ENCODE results near the gene TSEN34.
"Not testable (repeated sequence)": the region's sequence is repeated elsewhere in the genome, so short reads cannot be mapped to it uniquely, and the experiment has no call there.

The TSEN34 gene

DNA sequence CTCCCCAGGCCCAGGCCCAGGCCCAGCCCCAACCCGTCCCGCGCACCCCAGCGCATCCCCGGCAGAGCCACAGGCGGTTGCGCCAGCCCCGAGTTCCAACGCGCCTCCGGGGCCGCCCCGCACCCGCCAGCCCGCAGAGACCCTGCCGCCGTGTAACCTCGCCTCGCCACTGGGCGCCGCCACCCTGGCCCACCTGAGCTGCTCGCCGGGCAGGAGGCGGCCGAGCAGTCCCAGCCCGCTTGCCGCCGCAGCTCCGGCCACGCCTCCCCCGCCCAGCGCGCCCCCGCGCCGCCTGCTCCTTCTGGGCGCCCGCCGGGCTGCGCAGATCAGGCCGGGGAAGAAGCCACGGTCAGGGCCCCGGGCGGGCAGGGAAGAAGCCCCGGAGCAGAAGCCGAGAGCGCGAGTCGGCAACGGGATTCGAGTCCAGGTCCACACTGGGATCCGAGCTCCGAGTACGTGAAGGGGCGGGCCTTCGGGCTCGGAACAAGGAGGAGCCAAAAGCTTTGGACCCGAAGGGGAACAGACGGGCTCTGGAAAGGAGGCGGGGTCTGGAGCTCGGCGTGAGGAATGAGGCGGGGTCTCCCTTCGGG, 1.9 kb upstream of the TSEN34 start, which contains the start of gene MBOAT7:
Gene MBOAT7, minus strand, starts transcription at position 436 of the 590 bp plus-strand sequence. CDS start 1,072 bp downstream, outside the sequence.
- no peak for DNase-seq

DNA sequence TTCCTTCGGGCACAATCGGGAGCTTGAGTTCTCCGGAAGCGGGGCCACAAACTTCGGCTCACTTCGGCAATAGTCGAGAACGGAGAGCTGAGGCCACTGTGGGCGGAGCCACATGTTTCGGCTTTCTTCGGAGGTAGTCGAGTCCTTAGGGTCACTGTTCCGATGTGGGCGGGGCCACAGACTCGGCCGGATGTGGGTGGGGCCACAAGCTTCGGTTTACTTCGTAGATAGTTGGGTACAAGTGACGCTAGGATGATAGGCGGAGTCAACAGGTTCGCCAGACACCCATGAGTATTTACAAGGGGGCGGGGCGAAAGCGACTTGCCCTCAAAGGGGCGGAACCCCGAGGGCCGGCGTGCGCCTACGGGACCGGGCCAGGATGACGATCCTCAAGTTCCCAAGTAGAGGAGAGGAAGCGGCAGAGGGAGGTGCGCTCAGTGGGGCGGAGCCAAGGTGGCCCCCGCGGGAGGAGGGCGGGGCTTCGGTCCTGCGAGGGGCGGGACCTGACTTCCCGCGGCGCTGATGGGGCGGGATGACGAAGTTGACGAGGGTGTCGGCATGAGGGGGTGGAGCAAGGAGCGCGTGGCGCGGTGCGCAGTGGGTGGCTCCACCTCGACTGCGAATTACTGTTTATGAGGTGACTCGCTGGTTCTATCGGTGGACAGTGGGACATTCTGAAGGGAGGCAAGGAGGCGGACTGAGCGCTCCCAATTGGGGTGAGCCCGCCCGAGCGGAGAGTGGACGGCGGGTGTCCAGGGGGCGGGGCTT, 1.2 kb upstream of the TSEN34 start:
- DNase-seq: peak; percentile 100

DNA sequence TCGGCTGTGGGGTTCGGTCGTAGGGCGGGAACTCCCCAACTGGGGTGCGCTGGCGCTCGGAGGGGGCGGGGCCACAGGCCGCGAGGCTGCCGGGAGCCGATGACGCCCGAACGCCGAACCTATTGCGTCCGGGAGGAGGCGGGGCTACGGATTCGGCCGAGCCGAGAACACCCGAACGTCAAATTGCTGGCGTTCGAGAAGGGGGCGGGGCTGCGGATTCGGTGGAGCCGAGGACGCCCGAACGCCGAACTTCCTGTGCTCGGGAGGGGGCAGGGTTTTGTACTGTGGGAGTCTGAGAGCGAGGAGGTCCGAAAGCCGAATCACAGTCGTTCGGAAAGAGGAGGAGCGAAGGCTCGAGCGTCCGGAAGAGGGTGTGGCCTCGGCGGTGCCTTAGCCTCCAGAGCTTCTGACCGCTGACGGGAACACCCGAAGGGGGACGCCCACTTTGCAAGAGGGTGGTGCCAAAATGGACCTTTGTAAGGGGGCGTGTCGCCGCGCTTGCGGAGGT, 551 bp upstream of the TSEN34 start:
- DNase-seq: peak; percentile 100

DNA sequence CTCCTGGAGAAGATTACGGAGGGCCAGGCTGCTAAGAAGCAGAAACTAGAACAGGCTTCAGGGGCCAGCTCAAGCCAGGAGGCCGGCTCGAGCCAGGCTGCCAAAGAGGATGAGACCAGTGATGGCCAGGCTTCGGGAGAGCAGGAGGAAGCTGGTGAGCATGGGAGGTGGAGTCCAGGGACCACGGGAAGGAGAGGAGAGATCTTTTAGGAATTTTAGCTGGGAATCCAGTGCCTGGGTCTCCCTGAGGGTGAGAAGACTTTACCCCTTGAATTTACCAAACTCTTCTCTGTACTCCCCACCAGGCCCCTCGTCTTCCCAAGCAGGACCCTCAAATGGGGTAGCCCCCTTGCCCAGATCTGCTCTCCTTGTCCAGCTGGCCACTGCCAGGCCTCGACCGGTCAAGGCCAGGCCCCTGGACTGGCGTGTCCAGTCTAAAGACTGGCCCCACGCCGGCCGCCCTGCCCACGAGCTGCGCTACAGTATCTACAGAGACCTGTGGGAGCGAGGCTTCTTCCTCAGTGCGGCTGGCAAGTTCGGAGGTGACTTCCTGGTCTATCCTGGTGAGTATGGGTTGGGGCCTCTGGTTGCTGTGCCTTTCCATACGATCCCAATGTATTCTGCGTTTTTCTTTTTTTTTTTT, 824 bp downstream of the TSEN34 start:
- no peak for DNase-seq

DNA sequence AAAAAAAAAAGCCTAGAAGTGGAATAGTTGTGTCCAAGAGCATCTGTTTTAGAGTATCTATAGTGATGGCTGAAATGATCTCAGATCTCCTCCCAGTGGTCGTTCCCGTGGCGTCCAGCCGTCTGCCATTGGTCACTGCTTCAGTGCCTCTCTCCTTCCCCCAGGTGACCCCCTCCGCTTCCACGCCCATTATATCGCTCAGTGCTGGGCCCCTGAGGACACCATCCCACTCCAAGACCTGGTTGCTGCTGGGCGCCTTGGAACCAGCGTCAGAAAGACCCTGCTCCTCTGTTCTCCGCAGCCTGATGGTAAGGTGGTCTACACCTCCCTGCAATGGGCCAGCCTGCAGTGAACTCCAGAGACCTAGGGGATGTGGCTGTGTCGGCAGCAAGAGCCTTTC, 1.9 kb downstream of the TSEN34 start:
- DNase-seq: no peak

DNA sequence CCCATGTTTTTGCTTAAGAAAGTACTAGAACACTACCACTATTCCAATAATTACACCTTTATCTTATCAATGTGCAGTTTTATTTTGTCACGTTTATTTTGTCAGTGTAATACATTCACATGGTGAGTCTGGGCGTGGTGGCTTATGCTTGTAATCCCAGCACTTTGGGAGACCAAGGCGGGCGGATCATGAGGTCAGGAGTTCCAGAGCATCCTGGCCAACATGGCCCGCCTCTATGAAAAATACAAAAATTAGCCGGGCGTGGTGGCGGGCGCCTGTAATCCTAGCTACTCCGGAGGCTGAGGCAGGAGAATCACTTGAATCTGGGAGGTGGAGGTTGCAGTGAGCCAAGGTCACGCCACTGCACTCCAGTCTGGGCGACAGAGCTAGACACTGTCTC, 3.4 kb downstream of the TSEN34 start:
- DNase-seq: not testable (repeated sequence)

DNA sequence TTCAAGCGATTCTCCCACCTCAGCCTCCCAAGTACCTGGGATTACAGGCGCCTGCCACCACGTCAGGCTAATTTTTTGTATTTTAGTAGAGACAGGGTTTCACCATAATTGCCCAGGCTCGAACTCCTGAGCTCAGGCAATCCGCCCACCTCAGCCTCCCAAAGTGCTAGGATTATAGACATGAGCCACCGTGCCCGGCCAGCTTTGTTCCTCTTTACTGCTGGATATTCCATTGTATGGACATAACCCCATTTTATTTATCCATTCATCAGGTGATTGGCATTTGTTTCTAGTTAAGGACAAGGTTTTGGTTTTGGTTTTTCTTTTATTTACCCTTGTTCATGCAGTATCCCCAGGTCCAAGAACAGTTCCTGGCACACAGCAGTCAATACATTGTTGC, 5.4 kb downstream of the TSEN34 start:
- DNase-seq: no peak

DNA sequence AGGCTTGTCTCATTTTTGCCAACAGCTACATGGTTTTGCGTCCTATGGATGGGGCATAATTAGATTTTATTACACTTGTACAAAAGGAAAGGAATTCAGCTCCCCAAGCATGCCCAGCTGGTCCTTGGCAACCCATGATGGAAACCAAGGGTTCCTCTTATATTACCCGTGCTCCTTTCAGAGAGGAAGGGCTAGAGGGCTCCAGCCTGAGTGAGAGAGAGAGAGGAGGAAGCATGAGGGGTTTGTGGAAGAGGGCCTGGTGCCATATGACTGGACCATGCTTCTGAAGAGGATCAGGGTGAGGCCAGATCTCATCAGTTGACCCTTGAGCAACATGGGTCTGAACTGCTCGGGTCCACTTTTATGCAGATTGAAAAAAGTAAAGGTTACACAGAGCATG, 6.0 kb downstream of the TSEN34 start:
- no peak for DNase-seq

DNA sequence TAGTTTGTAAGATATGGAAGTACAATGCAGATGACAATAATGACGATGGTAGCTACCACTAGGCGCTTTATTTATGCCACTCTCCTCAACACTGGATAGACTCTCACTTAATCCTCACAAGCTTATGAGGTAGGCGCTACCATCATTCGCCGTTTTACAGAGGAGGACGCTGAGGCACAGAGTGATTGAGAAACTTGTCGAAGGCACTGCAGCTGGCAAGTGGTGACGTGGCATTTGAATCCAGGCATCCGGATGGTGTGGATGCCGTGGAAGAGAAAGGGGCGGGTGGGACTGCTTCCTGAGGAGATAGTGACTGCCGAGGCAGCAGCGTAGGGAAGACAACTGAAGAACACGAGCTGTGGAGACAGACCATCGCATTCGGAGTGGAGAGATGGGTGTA, 8.3 kb downstream of the TSEN34 start:
- DNase-seq: no peak

DNA sequence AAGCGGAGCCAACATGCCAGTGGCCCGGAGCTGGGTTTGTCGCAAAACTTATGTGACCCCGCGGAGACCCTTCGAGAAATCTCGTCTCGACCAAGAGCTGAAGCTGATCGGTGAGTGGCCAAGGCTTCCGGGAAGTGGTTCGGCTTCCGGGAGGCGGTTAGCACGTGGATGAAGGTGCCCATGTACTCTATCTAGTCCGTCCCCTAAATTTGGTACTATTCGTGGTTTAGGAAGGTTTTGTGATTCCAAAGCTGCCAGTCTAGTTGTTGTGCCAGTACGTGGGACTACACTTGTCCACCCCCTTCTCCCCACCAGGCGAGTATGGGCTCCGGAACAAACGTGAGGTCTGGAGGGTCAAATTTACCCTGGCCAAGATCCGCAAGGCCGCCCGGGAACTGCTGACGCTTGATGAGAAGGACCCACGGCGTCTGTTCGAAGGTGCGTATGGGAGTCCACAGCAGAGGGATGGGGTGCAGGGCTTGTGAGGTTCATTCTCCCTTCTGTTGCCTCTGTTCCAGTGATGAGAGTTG, 10.1 kb downstream of the TSEN34 start:
- DNase-seq: no peak

DNA sequence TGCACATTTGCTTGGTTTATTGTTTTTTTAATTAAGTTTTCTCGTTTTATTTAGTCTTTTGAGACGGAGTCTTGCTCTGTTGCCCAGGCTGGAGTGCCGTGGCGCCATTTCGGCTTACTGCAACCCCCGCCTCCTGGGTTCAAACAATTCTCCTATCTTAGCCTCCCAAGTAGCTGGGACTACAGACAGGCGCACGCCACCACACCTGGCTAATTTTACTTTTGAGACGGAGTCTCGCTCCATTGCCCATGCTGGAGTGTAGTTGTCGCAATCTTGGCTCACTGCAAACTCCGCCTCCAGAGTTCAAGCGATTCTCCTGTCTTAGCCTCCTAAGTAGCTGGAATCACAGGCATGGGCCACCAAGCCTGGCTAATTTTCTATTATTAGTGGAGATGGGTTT, 10.9 kb downstream of the TSEN34 start:
- DNase-seq: no peak

DNA sequence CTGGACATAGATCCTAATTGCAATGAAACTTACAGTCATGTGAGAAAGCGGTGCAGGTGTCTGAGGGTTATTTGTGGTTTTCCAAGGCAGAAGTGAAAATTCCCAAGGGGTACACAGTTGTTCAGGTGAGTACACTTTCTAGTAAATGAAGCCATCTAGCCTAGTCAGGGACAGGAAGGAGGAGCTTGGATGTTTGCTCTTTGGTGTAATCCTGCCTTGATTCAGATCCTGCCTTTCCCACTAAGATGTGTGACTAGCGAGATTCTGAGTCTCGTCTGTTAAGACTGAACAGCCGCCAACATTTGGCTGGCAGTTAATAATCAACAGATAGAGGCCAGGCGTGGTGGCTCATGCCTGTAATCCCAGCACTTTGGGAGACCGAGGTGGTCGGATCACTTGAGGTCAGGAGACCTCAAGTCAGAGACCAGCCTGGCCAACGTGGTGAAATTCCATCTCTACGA, 12.1 kb downstream of the TSEN34 start:
- DNase-seq: no peak

DNA sequence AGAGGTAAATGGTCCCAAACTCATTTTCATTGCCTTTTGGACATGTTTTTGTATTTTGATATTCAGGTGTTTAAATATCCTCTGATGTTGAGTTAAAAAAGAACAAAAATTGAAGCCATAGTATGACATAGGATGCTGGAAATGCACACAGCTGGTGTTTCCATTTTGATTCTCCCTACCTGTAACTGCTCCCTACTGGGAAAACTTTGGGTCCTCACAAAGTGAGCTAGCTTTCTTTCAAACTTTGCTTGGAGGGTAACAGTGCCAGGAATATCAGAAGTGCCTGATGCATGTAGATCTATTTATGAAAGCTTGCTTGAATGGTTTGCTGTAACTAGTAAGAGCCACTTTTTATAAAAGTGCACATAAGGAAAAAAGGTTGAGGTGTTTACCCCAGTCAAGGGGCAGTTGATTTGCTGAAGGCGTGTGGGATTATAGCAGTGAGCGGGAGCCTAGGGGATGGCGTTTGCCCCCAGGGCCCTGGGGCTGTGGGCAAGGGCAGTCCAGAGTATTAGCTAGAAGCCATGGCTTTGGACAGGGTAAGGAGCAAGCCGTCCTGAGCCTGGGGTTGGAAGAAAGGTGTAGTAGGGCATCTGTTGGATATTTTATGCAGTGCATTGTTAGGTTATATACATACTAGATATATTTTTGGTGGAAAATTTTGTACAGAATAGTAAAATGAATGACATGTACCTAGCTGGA, 13.8 kb downstream of the TSEN34 start:
- DNase-seq: no peak

DNA sequence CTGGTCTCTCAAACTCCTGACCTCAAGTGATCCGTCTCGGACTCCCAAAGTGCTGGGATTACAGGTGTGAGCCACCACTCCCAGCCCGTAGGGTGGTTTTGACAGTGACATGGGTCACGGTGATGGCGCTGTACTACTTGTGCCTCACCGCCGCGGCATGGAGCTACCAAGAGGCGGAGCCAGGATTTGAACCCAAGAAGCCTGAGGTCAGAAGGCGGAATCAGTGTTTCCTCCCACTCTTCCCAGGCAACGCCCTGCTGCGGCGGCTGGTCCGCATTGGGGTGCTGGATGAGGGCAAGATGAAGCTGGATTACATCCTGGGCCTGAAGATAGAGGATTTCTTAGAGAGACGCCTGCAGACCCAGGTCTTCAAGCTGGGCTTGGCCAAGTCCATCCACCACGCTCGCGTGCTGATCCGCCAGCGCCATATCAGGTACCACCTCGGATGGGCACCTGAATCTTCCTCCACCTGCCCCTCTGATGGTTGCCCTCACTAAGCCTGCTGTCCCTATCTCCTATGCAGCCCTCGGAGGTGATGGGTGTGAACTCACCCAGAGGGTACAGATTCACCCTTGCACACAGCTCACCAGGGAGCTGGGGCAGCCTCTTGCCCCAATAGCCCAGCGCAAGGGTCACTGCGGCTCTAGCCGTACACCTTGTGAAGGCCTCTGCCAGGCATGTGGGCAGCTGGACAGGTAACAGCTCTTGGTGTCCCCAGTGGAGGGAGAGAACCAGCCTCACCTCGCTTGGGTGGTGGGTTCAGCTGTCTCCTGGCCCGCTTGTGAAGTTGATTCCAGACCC, 15.1 kb downstream of the TSEN34 start:
- DNase-seq: no peak

DNA sequence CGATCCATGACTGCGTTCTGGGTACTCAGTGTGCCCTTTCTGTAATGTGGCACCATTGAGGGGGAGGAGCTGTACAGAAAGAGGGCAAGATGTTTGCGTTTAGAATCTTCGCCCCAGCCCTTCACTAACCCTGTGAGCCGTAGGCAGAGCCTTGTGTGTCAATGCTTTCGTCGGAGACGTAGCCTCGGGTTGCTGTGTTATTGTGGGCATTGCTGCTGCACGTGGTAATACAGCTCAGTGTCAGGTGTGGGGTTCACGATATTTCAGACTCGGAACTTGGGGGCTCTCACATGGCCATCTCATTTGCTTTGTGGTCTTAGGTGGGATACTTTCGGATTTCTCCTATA, 15.7 kb downstream of the TSEN34 start:
- no peak for DNase-seq

DNA sequence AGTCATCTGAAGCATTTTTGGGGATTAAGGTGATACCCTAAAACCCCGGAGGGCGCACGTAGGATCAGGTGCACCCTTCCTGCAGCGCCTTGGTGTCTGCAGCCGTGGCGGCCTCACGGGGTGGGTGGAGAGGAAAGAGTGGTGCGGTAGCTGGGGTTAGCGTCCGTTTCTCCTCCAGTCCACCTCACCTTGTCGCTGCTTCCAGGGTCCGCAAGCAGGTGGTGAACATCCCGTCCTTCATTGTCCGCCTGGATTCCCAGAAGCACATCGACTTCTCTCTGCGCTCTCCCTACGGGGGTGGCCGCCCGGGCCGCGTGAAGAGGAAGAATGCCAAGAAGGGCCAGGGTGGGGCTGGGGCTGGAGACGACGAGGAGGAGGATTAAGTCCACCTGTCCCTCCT, 16.1 kb downstream of the TSEN34 start:
- not testable (repeated sequence) for DNase-seq

DNA sequence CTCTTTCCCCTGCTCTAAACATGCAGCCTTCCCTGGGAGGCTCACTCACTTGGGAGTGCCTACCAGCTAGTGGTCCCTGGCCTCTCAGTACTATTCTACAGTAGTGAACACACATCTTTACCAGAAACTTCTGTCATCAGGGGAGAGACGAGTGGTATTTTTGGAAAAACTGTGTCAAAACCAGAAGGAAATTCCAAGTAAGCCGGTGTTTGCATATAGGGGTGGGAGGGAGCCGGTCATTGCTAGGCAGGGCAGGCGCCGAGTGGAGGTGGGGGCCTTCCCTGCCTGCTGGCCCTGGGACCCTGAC, 16.5 kb downstream of the TSEN34 start:
- DNase-seq: no peak

DNA sequence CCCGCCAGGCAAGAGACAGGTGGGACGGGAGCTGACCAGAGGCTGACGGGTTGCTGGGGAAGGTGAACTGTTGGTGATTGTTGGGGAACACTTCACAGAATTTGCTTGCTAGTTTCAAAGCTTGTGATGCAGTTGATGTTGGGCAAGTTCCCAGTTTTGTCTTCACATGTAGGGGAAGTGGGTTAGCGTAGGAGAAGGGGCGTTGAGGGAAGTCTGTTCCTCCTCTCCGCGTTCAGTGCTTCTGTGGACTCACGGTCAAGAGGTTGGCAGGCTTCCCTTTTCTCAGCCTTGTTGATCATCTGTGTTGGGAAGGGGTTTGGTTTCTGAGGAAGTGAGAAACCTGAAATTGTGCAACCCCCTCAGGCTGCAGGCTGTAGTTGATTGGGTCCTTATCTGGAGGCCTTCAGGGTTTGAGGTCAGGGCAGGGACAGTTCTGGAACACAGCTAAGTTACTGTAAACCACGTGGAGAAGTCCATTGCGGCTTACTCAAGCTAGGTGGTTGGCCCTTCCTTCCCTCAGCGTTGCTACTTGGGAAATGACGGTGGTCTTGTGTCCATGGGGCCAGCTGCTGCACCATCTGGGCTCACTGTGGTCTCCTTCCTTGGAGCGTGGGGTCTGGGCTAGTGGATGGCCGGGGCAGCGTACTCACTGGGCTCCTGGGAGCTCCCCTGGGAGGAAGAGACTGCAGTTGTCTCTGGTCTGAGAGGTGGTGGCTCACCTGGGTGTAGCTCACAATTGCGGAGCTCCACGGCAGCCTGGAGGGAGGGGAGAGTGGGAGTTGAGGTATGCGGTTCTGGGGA, 17.1 kb downstream of the TSEN34 start:
- peak; percentile 64 to 87 for DNase-seq

DNA sequence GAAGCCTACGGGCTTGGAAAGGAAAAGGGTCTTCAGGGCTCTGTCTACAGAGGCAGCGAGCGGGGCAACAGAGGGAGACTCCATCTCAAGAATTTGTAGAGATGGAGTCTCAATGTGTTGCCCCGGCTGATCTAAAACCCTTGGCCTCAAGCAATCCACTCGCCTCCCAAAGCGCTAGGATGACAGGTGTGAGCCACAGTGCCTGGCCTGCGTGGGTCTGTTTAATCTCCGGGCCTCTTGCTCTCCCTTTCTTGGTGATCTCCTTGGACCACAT, 17.6 kb downstream of the TSEN34 start:
- no peak for DNase-seq

DNA sequence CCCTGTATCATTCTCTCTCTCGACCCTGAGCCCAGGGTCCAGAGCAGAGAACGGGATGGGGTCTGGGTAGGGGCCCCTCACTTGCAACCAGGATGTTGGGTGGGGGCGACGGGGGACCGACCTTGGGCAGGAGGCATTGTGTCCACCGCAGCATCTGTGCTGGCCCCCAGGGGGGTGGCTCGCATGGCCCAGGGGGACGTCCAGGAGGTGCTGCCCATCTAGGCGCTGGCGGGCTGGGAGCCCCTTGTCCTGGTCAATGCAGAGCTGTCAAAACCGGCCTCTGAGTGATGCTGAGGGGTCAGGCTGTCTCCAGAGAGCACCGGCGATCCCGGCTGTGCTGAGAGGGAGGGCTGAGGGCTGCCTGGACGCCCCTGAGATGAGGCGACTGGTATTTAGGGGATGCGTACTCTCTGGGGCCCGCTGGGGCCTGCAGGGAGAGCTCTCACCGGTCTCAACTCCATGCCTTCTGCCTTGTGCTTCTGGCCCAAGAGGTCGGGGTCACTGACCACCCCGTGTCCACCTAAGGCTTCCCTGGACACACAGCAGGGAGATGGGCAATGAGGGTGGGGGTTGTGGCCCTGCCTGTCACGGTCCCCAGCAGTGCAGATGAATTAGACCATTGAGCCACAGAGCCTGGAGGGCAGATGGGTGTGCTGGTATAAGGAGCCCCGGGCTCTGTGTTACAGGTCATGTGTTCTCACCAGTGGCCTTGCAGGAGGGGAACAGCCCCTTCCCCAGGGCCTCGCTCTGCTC, 18.1 kb downstream of the TSEN34 start:
- DNase-seq: no peak

All from CD4-positive, alpha-beta T cell treated with Interferon alpha-2 for 1 hour (primary cell).